Activated T-cell treated with anti-CD3 and anti-CD28 coated beads, Interleukin-2, amount 50 U/mL, for 1 hour (primary cell): Measurements from ENCODE around the gene DGKG.

Source experiments
- DNase-seq: peaks from one replicate; pipeline ENCODE4 v3.0.0-alpha.2; 2020

DGKG gene

GRCh38 chr3:186317478-186317877 lies 44.6 kb downstream of the DGKG start:
- no peak for DNase-seq

DNA sequence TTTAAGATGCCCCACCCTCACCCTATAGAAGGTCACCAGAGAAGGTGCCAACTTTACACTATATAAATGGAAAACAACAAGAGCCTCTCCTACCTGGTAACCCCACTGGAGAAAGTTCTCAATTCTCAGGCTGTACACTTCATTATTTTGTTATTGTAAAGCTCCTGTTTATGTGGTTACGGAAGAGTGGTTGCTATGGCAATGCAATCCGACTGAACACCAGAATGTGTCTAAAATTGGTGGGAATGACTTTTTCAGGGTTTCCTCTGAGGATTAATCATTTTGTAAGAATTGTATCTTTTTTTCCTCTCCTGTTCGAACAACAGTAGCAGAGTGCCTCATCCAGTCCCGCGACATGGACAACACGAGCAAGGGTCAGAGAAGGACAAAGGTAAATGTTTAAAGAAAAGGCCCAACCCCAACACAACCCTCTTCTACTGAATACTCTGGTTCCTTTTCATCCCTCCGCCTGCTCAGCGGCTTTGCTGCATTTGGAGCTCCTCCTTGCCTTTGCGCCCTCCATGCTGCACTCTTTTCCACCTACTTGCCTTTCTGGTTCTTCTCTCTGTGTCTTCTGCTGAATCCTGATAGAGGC lies 45.3 kb downstream of the DGKG start:
- no peak for DNase-seq

- DNase-seq, result no peak
Observed at GRCh38 chr3:186315581-186316354, 46.3 kb downstream of the DGKG start.

- no peak for DNase-seq
Observed at GRCh38 chr3:186314896-186315295, 47.1 kb downstream of the DGKG start.

DNA sequence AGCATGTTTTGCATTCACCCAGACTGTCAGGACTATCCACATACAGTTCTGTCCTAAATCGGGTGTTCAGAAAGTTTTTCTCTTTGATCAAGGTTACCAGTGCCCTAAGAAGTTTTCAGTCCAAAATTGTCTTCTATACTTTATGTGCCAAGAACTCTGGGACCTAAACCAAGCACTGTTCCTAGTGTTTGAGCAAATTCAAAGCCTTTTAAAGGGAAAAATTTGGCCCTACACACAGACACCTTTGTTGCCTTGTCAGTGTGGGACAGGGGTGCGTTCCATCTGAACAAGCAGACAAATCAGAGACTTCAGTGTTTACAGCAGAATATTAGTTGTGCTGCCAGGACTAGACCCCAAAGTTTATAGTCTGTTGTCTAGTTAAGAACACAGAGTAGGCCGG lies 50.6 kb downstream of the DGKG start:
- DNase-seq, result no peak

DNA sequence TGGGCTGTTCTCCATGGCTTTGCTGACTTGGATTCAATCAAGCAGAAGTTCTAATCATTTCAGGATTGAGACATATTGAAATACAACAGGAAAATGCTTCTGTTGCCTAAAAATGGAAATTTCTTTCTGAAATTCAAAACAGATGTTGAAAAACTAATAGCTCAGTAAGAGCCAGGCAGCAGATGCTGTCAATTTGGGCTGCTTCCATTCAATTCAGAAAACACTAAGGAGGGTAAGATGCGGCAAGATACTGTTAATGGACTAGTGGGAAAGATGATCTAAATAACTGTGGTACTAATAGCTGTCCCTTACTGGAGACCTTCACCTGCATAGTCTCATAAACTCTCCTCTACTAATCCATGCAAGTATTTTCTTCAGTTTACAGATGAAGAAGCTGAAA lies 53.5 kb downstream of the DGKG start:
- DNase-seq, result no peak

- no peak for DNase-seq
Observed at GRCh38 chr3:186307594-186308221, 54.3 kb downstream of the DGKG start.

DNA sequence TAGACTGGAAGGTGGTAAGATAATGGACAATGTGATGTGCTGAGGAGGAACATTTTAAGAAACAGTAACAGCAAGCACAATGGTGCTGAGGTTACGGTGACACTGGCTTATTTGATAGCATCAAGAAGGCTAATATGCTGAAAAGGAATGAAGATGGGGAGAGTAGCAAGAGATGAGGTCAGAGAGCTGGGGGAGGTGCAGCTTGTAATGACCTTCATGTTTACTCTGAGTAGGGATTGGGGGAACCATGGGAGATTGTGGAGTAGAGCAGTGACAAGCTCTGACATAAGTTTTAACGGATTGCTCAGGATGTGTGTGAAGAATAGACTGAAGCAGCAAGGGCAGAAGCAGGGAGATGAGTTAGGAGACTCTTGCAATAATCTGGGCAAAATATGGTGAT lies 56.7 kb downstream of the DGKG start:
- no peak for DNase-seq

DNA sequence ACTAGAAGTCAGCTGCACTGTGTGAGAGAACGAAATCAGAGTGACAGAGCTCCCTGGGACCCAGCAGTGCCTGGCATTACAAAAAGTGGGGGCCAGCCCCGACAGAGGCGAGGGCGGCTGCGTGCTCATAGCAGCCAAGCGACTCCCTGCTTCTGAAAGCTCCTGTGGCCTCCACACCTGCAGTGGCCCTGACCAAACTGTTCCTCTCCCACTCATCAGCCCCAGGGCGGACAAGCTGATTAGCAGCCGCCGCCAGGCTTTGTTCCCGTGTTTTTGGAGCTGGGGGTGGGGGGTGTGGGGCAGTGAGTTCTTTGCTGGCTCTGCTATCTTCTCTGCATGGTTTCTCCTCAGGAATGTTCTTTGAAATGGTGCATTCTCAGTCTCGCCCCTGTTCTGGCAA lies 58.1 kb downstream of the DGKG start:
- no peak for DNase-seq

DNA sequence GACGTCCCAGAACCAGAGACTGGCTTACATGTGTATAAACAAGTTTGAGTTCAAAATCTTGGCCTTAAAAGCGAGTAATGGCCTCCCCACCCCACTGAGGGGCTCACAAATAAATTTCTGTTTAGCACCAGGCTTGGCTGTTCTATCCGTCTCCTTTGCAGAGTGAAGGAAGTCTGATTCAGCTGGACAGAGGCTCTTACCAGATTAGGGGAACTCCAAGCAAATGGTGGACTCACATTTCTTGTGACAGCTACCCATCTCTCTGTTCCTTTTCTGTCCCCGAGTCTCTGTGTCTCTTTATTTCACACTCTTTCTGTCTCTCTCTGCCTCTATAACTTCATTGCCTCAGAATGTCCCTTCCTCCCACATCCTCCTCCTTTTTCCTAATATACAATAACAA lies 62.7 kb downstream of the DGKG start:
- no peak for DNase-seq

- no peak for DNase-seq
Observed at GRCh38 chr3:186298876-186299275, 63.2 kb downstream of the DGKG start.

GRCh38 chr3:186290796-186291195 lies 71.2 kb downstream of the DGKG start:
- no peak for DNase-seq

DNA sequence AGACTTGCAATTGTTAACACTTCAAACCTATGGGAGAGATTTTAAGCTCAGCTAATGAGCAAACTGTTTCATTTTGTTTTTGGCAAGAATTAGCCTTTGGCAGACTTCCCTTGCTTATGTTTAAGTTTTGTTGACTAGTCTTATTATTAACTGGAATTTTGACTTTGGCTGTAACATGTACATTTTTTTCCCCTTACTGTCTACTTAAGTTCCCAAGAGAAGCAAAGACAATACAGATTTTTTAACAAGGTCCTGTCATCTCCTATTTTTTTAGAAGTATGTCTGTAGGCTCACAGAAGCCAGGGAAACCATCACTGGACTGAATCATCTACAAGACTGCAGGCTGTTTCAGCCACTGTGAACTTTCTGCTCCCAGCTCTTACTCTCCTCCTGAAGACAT lies 74.3 kb downstream of the DGKG start:
- DNase-seq, result no peak

GRCh38 chr3:186286114-186286513 lies 75.9 kb downstream of the DGKG start:
- DNase-seq, result no peak

DNA sequence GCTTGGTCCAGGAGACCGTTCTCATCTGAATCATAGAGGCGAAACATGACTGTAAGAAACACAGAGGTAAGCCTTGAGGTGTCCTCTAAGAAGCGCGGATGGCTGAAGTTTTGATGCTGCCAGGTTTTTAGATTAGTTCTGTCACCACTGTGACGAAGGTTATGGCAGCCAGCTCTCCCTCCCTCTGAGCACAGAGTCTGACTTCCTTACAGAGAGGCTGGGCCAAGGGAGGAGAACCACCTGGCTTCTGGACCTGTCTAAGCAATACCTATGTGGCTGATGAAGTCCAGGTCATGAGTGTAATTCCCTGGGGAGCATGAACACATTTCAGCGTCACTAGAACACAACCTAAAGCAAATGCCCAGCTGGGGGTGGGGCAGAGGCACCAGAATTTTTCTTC lies 77.4 kb downstream of the DGKG start:
- DNase-seq, result no peak

GRCh38 chr3:186284349-186284652 lies 77.7 kb downstream of the DGKG start:
- DNase-seq, result no peak

GRCh38 chr3:186283651-186284348 lies 78.2 kb downstream of the DGKG start:
- DNase-seq, result no peak

- no peak for DNase-seq
Observed at GRCh38 chr3:186283096-186283495, 78.9 kb downstream of the DGKG start.

DNA sequence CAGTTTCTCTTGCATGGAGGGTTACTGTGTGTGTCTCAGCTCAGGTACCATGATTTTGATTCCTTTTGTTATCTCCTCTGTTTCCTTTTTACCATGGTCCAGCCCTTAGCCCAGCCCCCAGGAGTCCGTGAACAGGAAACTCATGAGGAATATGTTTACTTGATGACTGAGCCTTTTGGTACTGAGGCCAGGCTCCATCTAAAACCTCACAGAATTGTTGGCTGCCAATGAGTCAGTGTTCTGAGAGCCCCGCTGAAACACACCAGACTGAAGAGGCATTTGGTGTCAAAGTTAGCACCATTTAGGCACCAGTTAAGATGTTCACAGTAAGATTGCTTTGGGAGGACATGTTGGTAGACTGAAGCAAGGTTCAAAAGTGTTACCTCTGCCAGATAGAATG lies 80.9 kb downstream of the DGKG start:
- DNase-seq, result no peak

DNA sequence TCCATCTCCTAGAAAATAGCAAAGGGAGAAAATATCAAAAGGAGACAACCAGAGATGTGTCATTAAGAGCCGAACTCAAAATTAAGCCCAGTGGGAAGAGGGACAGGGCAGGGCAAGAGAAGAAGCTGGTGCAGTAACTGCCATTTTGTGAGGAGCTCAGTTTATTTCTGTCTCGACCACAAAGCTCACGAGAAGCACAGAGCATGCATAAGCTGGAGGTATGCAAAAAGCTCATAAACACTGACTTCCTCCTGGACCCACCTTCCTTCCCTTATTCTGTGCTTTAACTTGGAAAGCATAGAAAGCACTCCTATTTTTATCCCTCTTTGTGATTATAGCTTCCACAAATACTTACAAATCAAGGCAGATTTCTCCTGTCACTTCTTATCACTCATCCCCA lies 81.3 kb downstream of the DGKG start:
- DNase-seq, result no peak

DNA sequence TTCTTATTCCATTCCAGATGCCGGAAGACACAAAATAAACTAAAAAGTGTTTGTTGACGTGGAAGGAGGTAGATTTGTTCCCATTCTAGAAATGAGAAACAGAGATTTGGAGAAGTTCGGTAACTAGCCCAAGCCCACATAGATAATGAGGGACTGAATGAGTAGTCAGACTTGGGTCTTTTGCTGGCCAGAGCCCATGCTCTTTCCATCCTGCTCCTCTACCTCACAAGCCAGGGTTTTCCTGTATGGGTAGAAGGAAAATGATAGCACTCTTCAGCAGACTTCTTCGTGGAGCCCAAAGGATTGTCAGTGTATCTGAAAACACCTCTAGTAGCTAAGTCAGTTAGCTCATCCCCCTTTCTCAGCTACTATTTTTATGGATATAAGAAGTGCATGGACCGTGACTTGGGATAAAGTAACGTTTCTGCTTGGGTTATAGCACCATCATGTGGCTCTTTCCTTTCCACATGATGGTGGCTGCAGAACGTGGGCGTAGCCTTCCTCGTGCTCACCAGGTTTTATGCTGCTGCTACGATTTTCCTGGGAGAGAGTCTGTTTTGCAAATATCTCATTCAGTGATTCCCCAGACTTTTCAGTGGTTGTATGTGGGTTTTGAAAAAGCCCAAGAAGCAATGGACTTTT lies 84.6 kb downstream of the DGKG start:
- DNase-seq, result no peak

DNA sequence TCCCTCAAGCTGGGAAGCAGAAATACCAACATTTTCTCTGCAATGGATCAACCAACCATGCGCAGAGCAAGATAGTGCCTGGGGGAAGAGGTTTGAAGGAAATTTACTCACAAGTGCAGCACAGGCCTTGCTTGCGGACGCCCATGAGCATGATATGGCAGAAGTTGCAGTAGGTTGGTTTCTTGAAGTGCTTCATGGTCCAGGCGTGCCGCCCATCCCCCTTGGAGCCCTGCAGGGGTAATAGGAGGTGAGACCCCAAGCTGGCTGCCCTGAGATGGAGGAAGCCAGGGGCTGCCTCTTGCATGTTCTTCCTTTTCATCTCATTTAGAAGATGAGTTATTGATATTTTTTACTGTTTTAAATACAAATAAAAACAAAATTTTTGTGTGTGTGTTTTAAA lies 86.6 kb downstream of the DGKG start:
- DNase-seq, result no peak

- DNase-seq, result no peak
Observed at GRCh38 chr3:186273586-186273985, 88.4 kb downstream of the DGKG start.

- no peak for DNase-seq
Observed at GRCh38 chr3:186270701-186271100, 91.3 kb downstream of the DGKG start.
